GM18502 (cell line): ENCODE measurements around the gene TRIM74.
A peak's percentile ranks its signal among the peaks of the same experiment; 100 is the strongest.
"Not testable (repeated sequence)": the region's sequence is repeated elsewhere in the genome, so short reads cannot be mapped to it uniquely, and the experiment has no call there.

Experiments used
- ATAC-seq: cut with Tn5 transposase; IDR thresholded peaks from one replicate; pipeline ENCODE4 v1.9.1; 2021; ENCODE audit warnings: mild to moderate bottlenecking; ENCODE audit not compliant: unreplicated experiment, poor library complexity

The TRIM74 gene

GRCh38 chr7:72960626-72961345 lies 8.5 kb downstream of the TRIM74 start:
- not testable (repeated sequence) for ATAC-seq

GRCh38 chr7:72960029-72960428 lies 9.2 kb downstream of the TRIM74 start:
- not testable (repeated sequence) for ATAC-seq

GRCh38 chr7:72954563-72955198 lies 14.6 kb downstream of the TRIM74 start:
- peak; percentile 85 for ATAC-seq

GRCh38 chr7:72953901-72954562 lies 15.2 kb downstream of the TRIM74 start:
- ATAC-seq, result peak; percentile 58

GRCh38 chr7:72950432-72950831 lies 18.8 kb downstream of the TRIM74 start:
- ATAC-seq, result not testable (repeated sequence)

GRCh38 chr7:72949686-72950085 lies 19.6 kb downstream of the TRIM74 start:
- not testable (repeated sequence) for ATAC-seq

GRCh38 chr7:72949276-72949675 lies 20.0 kb downstream of the TRIM74 start:
- ATAC-seq, result not testable (repeated sequence)

- ATAC-seq, result not testable (repeated sequence)
Observed at GRCh38 chr7:72948714-72949113, 20.6 kb downstream of the TRIM74 start.

- not testable (repeated sequence) for ATAC-seq
Observed at GRCh38 chr7:72946130-72946745, 23.0 kb downstream of the TRIM74 start.

GRCh38 chr7:72945597-72945996 lies 23.7 kb downstream of the TRIM74 start:
- ATAC-seq, result not testable (repeated sequence)

GRCh38 chr7:72944937-72945336 lies 24.3 kb downstream of the TRIM74 start:
- not testable (repeated sequence) for ATAC-seq

GRCh38 chr7:72942956-72943355 lies 26.3 kb downstream of the TRIM74 start:
- not testable (repeated sequence) for ATAC-seq

GRCh38 chr7:72942022-72942705 lies 27.1 kb downstream of the TRIM74 start:
- not testable (repeated sequence) for ATAC-seq

GRCh38 chr7:72928216-72928615 lies 41.0 kb downstream of the TRIM74 start:
- ATAC-seq, result not testable (repeated sequence)

GRCh38 chr7:72927791-72928190 lies 41.5 kb downstream of the TRIM74 start:
- ATAC-seq, result not testable (repeated sequence)

- no peak for ATAC-seq
Observed at GRCh38 chr7:72925546-72926120, 43.6 kb downstream of the TRIM74 start.

- ATAC-seq, result peak; percentile 84
Observed at GRCh38 chr7:72924733-72925545, 44.3 kb downstream of the TRIM74 start, which contains the start of gene POM121. POM121 (plus strand) TSS chr7:72925095; CDS start chr7:72925122, 27 bp downstream.

- ATAC-seq, result peak; percentile 19
Observed at GRCh38 chr7:72924386-72924732, 44.9 kb downstream of the TRIM74 start.

- no peak for ATAC-seq
Observed at GRCh38 chr7:72919256-72919775, 50.0 kb downstream of the TRIM74 start.
